Adipocyte (in vitro differentiated cells): ENCODE results near the gene ADSL.

Source experiments
- DNase-seq: peaks from one replicate; pipeline ENCODE4 v3.0.0-alpha.2; 2015; ENCODE audit warnings: low read depth
- H3K27me3 ChIP-seq: replicated peaks from 2 replicates; pipeline ENCODE4 v1.7.0; 2013; ENCODE audit warnings: mild to moderate bottlenecking, low read length, moderate library complexity; ENCODE audit not compliant: control insufficient read depth, insufficient read depth
- H3K36me3 ChIP-seq: 2 replicates; pipeline ENCODE4 v1.7.0; 2013; ENCODE audit warnings: low read length, mild to moderate bottlenecking, moderate library complexity; ENCODE audit not compliant: control insufficient read depth, insufficient read depth, severe bottlenecking
- H3K4me1 ChIP-seq: 2 replicates; pipeline ENCODE4 v1.7.0; 2013; ENCODE audit warnings: mild to moderate bottlenecking, low read length, moderate library complexity; ENCODE audit not compliant: control insufficient read depth, insufficient read depth
- H3K4me3 ChIP-seq: 2 replicates; pipeline ENCODE4 v1.7.0; 2013; ENCODE audit warnings: mild to moderate bottlenecking, low read length, moderate library complexity
- H3K9ac ChIP-seq: 2 replicates; pipeline ENCODE4 v1.7.0; 2013; ENCODE audit warnings: mild to moderate bottlenecking, low read length, moderate library complexity
- H3K9me3 ChIP-seq: 2 replicates; pipeline ENCODE4 v1.7.0; 2013; ENCODE audit warnings: mild to moderate bottlenecking, low read length, moderate library complexity; ENCODE audit not compliant: control insufficient read depth

The ADSL gene

DNA sequence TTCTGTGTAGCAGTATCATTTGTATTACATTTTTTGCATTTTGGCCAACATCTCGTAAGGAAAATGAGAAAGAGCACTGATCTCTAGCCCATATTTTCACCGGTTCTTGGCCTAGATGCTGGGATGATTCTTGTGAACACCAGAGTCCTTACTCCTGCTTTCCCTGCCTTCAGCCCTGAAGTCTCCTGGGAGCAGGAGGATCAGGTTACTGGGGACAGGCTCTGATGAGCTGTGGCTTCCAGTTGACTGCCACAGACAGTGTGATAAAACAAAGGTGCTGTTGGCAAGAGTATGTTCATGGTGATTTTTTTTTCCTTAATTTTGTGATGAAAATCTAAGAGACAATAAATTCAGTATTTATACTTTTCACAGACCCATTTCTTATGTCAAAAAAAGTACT is 34.2 kb upstream of the ADSL start:
- H3K36me3 ChIP-seq: peaks cover 75% of the 10 kb centered on the region
- H3K9me3 ChIP-seq: no peaks in the 10 kb centered on the region
- no peak overlapping the region for H3K9ac ChIP-seq
- H3K27me3 ChIP-seq: no peaks in the 10 kb centered on the region
- H3K4me3 ChIP-seq: no peak overlapping the region
- H3K4me1 ChIP-seq: peaks cover 31% of the 10 kb centered on the region
- peak; percentile 13 for DNase-seq

DNA sequence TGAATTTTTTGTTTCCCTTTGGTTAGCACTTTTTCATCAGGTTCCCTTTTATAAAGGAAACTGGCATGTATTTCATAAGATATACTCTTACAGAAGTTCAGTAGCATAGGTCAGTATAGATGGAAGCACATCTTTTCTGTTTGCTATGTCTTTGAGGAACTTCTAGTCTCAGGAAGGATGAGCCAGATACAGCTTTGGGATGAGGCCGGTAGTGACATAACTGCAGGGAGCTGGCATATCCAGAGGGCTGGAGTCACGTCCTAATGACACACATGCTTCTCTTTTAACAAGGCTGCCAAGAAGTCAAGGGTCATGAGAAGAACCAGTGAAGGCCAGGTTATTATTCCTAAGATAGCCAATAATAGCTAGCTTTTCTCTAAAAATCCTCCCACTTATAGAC is 33.3 kb upstream of the ADSL start:
- Histone ChIP-seq H3K4me3 (no peak overlapping the region), H3K36me3 (peaks cover 75% of the 10 kb centered on the region)

DNA sequence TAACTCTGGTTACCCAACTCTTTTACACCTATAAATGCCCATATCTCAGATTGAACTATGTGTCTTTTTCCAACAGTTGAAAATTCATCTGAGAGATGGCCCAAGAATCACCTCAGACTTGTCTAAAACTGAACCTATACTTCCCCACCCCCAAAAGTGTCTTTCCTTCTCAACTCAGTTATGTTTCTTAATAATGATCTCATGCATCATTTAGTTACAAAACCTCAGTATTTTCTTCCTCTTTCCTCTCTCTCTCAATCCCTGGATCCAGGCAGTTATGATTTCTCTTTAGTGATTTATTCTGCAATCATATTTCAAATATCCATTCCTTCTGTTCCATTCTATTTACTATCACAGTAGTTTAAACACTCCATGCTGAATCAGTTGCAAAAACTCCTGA is 32.3 kb upstream of the ADSL start:
- no peak for DNase-seq
- Histone ChIP-seq H3K4me1 (peaks cover 31% of the 10 kb centered on the region), H3K9me3 (no peaks in the 10 kb centered on the region), H3K9ac (no peak overlapping the region), H3K36me3 (peaks cover 66% of the 10 kb centered on the region), H3K27me3 (no peaks in the 10 kb centered on the region), H3K4me3 (no peak overlapping the region)

More for the DNA sequence above, 33.3 kb upstream of the ADSL start:
- H3K4me1 ChIP-seq: peaks cover 31% of the 10 kb centered on the region
- no peaks in the 10 kb centered on the region for H3K27me3 ChIP-seq
- H3K9me3 ChIP-seq: no peaks in the 10 kb centered on the region
- DNase-seq: no peak
- no peak overlapping the region for H3K9ac ChIP-seq

DNA sequence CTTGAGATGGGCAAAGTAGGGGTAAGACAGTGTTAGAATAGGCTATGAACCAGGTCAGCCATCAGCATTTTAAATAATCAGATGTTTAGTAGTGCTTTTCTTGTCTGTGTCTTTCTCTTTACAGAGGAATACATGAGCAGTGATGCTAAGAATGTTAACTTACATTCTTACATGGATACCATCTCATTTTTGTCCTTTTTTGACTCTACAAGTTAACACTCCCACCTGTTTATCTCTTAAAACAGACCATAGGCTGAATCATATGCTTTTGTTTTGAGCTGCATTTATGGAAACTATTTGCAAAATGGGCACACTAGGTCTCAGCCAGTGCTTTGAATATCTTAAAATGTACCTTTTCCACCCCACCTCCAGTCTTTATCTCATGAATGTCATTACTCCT is 25.6 kb upstream of the ADSL start:
- H3K9me3 ChIP-seq: no peaks in the 10 kb centered on the region
- no peak overlapping the region for H3K4me3 ChIP-seq
- H3K36me3 ChIP-seq: peaks cover 75% of the 10 kb centered on the region
- no peak overlapping the region for H3K9ac ChIP-seq
- H3K4me1 ChIP-seq: peaks cover 3% of the 10 kb centered on the region
- DNase-seq: no peak
- H3K27me3 ChIP-seq: no peaks in the 10 kb centered on the region

DNA sequence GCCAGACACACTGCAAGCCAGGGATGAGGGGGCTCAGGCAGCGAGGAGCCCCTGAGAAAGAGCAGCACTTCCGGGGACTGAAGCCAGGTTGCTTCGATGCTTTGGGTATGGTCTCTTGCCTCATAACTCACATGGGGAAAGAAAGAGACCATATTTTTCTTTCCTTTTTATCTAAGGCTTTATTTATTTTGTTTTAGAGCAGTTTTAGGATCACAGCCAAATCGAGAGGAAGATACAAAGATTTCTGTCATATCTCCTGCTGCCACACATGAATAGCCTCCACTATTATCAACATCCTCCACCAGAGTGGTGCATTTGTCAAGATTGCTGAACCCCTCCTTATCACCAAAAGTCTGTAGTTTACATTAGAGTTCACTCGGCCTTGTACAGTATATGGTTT is 24.3 kb upstream of the ADSL start:
- Histone ChIP-seq H3K9me3 (no peaks in the 10 kb centered on the region), H3K9ac (no peak overlapping the region), H3K36me3 (peaks cover 61% of the 10 kb centered on the region), H3K4me1 (peaks cover 3% of the 10 kb centered on the region), H3K4me3 (no peak overlapping the region), H3K27me3 (no peaks in the 10 kb centered on the region)
- no peak for DNase-seq

DNA sequence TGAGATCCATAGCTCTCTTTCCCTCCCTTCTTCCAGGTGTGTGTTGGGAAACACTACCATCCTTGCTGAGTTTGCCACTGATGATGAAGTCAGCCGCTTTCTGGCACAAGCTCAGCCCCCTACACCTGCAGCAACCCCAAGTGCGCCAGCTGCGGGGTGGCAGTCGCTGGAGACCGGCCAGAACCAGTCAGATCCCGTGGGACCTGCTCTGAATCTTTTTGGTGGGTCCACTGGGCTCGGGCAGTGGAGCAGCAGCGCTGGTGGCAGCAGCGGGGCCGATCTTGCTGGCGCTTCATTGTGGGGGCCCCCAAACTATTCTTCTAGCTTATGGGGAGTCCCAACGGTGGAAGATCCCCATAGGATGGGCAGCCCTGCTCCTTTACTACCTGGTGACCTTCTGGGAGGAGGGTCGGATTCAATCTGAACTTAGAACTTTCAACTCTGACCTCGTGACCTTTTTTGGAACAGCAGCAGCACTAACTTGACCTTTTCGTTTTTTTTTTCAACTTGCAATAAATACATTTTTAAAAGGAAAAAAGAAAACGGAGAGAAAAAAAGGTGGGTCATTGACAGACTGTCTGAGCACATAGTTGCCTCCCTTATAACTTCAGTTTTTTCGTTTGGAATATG is 23.4 kb upstream of the ADSL start:
- Histone ChIP-seq H3K9ac (no peak overlapping the region), H3K4me3 (no peak overlapping the region), H3K36me3 (peaks cover 52% of the 10 kb centered on the region), H3K9me3 (no peaks in the 10 kb centered on the region), H3K27me3 (no peaks in the 10 kb centered on the region), H3K4me1 (peaks cover 3% of the 10 kb centered on the region)
- no peak for DNase-seq

DNA sequence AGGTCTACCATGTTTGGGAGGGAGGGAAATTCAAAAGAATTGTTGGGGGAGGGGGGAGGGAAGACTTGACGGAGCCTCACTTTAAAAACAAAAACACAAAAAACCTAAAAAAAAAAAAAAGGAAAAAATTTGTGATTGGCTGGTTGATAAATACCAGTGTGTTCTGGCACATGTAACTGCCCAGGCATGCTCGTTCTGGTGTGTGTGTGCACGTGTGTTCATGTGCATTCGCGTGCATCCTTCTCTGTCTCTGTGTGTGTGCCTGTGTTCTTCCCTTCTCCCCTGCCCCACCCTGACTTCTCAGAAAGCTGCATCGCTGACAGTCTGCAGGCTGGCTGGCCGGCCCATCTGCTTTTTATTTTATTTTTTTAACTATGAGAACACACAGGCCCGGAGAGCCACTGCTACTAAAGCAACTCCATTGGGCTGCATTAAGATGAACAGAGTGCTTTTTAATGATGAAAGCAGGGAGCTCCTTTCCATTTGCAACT is 22.6 kb upstream of the ADSL start:
- peaks cover 50% of the 10 kb centered on the region for H3K36me3 ChIP-seq
- peaks cover 3% of the 10 kb centered on the region for H3K4me1 ChIP-seq
- H3K4me3 ChIP-seq: no peak overlapping the region
- H3K9ac ChIP-seq: no peak overlapping the region
- no peaks in the 10 kb centered on the region for H3K27me3 ChIP-seq
- peak; percentile 40 for DNase-seq
- no peaks in the 10 kb centered on the region for H3K9me3 ChIP-seq

DNA sequence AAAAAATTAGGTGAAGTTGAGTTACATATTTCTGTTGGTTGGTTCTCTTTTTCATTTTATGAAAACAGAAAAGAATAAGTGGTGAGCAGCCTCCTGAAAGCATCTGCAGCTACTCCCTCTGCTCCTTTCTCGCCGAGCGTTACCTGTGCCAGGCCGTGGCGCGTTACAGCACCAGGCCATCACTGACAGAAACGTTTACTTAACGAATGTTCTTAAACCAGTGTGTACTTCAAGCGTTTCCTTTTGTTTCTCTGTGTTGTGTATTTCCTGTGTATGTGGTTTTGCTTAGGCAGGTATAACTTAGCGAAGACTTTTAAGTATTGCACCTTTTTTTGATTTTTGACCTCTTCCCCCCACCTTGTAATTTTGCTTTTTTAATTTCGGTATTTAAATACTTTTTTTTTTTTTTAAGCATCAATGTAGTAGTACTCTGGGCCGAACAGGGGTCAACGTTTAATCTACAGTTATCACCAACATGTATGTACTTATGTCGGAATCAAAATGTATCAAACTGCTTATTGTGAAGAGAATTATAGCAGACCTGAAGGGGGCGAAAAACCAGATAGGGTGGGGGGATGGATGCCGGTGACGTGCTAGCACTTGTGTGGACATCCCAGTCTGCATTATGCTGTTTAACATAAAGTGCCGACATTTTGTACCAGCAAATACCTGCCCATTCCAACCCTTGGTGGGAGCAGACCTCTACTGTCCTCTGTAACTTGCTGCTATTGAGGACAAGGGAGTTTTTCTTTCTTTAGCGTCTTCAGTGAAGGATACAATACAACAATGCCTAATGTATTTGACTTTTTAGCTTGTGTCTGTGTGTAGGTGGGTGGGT is 21.6 kb upstream of the ADSL start:
- Histone ChIP-seq H3K36me3 (peaks cover 52% of the 10 kb centered on the region), H3K9ac (no peak overlapping the region), H3K9me3 (no peaks in the 10 kb centered on the region), H3K27me3 (no peaks in the 10 kb centered on the region), H3K4me3 (no peak overlapping the region), H3K4me1 (peaks cover 3% of the 10 kb centered on the region)
- DNase-seq: no peak

DNA sequence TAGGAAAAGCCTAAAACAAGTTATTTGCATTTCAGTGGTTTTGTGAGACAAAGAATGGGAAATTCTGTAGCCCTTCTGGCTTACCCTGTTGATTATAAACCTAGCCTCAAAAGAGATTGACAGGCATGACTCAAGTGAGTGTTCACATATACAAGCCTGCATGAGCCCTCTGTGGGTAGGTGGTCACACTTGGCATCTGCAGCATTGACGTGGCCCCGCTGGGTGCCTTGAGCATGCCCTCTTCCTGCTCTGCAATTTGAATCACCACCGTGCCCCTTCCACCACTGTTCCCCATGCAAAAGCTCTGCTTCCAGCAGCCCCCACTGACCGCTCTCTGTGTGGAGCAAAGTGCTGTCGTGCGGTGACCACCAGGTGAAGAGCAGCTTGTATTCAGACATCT is 21.0 kb upstream of the ADSL start:
- H3K4me1 ChIP-seq: peaks cover 3% of the 10 kb centered on the region
- H3K36me3 ChIP-seq: peaks cover 52% of the 10 kb centered on the region
- DNase-seq: no peak
- no peaks in the 10 kb centered on the region for H3K9me3 ChIP-seq
- no peaks in the 10 kb centered on the region for H3K27me3 ChIP-seq
- H3K4me3 ChIP-seq: no peak overlapping the region
- H3K9ac ChIP-seq: no peak overlapping the region

DNA sequence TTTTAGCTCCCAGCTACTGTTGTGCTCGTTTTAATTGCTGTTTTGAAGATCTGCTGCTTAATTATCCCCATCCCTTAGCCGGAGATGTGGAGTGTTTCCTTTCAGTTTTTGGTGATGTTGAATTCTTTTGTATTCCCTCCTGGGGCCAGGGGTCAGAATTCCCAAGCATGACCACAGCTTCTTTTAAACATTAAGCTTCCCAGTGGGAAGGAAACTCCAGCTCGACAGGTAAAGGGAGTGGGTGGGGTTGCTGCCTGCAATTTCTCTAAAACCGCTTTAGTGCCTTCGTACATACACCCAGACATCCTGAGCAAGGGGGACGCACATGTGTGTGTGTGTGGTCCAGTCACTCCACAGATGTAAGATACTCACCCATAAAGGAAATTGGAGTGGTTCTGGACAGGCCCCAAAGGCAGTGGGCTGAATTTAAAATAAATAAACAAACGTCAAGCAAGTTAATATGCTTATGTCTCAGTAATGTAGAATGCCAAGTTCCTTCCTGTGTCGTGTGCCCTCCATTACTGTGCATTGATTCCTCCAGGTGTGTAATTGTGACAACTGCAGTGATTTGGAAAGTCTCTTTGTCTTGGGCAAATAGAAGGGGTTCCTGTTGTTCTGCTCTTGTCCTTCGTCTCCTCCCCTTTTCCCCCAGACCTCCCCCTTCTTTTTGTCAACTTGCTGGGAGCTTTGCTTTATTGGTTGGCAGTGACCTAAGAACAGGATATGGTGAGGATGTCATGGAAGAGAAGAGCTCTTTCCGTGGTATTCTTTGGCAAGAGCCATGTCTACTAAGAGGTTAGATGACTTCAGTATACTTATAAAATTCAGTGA is 19.2 kb upstream of the ADSL start:
- Histone ChIP-seq H3K27me3 (no peaks in the 10 kb centered on the region), H3K4me1 (peaks cover 3% of the 10 kb centered on the region), H3K4me3 (no peak overlapping the region), H3K9me3 (no peaks in the 10 kb centered on the region), H3K9ac (no peak overlapping the region), H3K36me3 (peaks cover 38% of the 10 kb centered on the region)
- no peak for DNase-seq
